ENCODE data around the gene PLOD3. TPM values are rescaled to one million over a fixed set of nuclear protein-coding genes. Genes with fewer than 3 reads are reported as not detected.
A peak's percentile ranks its signal among the peaks of the same experiment; 100 is the strongest.
"Not testable (repeated sequence)": the region's sequence is repeated elsewhere in the genome, so short reads cannot be mapped to it uniquely, and the experiment has no call there.

The PLOD3 gene
- total and polyA plus RNA-seq, 8 donors = 27.2 to 55.7 (median 38.0) TPM

DNA sequence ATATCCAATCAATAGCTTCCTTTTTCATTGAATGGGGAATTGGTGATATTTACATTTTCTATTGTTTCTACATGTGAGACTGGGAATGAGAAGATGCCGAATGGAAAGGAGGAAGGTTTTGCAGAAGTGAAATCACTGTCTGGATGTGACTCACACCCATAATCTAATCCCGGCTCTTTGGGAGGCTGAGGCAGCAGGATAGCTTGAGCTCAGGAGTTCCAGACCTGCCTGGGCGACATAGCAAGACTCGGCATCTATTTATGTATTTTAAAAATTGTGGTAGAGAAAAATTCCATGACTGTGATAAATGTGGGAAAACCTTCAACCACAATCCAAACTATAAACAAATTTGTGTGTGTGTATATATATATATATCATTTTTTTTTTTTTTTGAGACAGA is 38.4 kb upstream of the PLOD3 start:
- H3K4me1 ChIP-seq = peaks cover 0 to 5% (median 0%) of the 10 kb centered on the region in 3 donors
- H3K27ac ChIP-seq = no peak overlapping the region
- intact Hi-C loops (cut with DNase I) = no loop called here
- TF ChIP-seq, protein P1, sequence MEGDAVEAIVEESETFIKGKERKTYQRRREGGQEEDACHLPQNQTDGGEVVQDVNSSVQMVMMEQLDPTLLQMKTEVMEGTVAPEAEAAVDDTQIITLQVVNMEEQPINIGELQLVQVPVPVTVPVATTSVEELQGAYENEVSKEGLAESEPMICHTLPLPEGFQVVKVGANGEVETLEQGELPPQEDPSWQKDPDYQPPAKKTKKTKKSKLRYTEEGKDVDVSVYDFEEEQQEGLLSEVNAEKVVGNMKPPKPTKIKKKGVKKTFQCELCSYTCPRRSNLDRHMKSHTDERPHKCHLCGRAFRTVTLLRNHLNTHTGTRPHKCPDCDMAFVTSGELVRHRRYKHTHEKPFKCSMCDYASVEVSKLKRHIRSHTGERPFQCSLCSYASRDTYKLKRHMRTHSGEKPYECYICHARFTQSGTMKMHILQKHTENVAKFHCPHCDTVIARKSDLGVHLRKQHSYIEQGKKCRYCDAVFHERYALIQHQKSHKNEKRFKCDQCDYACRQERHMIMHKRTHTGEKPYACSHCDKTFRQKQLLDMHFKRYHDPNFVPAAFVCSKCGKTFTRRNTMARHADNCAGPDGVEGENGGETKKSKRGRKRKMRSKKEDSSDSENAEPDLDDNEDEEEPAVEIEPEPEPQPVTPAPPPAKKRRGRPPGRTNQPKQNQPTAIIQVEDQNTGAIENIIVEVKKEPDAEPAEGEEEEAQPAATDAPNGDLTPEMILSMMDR (IDR thresholded peaks at IDR 0.05) = no peak
- FAIRE-seq = no peak
- H3K9me3 ChIP-seq = no peaks in the 10 kb centered on the region
- ATAC-seq = no peak
- WGBS, 2 donors = 54 to 68% methylated on average over 4 of the region's 4 CpGs
- DNase-seq = no peak
- no peaks in the 10 kb centered on the region for H3K27me3 ChIP-seq
- H3K4me3 ChIP-seq = no peak overlapping the region
- H3K36me3 ChIP-seq = no peaks in the 10 kb centered on the region

DNA sequence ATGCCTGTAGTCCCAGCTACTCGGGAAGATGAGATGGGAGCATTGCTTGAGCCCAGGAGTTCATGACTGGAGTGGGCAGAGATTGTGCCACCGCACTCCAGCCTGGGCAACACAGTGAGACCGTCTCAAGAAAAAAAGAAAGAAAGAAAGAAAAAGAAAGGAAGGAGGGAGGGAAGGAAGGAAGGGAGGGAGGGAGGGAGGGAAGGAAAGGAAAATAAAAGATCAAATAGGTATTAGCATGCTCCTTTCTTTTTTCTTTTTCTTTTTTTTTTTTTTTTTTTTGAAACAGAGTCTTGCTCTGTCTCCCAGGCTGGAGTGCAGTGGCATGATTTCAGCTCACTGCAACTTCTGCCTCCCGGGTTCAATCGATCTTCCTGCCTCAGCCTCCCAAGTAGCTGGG is 35.8 kb upstream of the PLOD3 start:
- H3K27ac ChIP-seq; H3K4me3 ChIP-seq; H3K27me3 ChIP-seq; intact Hi-C loops (cut with DNase I); H3K9me3 ChIP-seq; ATAC-seq; FAIRE-seq; DNase-seq; H3K36me3 ChIP-seq: not testable (repeated sequence)
- 88 to 92% methylated on average over 5 of the region's 5 CpGs for WGBS, 2 donors
- peaks cover 0 to 13% (median 0%) of the 10 kb centered on the region in 3 donors for H3K4me1 ChIP-seq

DNA sequence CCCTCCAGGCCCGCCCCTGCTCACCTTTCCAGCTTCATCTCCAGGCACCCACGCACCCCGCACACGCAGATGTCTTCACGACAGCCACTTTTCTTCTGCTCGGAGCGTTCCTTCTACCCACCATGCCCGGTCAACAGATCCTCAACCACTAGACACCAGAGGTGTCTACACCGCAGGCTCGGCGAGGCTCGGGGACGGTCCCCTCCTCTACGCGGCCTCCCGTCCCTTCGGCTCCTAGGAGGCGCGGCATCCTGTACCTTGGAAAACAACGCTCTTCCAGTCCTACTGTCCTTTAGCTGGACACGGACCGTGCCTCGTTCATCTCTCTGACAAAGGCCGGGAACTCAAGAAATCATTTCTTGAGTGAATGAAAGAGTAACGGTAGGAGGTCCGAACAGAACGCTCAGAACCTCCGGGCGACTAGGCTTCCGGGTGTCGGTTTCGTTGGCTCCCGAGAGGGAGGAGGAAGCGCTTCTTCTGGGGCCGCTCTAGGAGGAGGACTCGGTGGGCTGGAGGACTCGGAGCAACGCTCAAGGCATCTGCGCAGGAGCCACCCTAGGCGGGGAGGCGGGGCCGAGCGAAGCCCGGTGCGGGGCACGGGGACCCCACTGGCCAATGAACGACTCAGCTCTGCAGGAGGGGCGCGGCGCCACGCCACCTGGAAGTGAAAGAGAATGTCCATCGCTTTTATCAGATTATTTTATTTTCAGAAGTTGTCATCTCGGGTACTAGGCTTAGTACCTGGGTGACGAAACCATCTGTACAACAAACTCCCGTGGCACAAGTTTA is 34.7 kb upstream of the PLOD3 start:
- ATAC-seq = peak; percentile 100
- TF ChIP-seq, protein P1 (IDR thresholded peaks at IDR 0.05) = no peak
- DNase-seq = peak; percentile 96 to 100 (median 98)
- Histone ChIP-seq H3K9me3 (no peaks in the 10 kb centered on the region), H3K27ac (peak overlapping the region; percentile 43 to 73 (median 64)), H3K4me3 (peak overlapping the region; percentile 68 to 98 (median 82)), H3K27me3 (no peaks in the 10 kb centered on the region), H3K4me1 (peaks cover 0 to 13% (median 0%) of the 10 kb centered on the region in 3 donors), H3K36me3 (no peaks in the 10 kb centered on the region)
- intact Hi-C loops (cut with DNase I) = no loop called here
- peak; percentile 91 for FAIRE-seq
- 0% methylated on average over 55 of the region's 55 CpGs for WGBS, 2 donors

DNA sequence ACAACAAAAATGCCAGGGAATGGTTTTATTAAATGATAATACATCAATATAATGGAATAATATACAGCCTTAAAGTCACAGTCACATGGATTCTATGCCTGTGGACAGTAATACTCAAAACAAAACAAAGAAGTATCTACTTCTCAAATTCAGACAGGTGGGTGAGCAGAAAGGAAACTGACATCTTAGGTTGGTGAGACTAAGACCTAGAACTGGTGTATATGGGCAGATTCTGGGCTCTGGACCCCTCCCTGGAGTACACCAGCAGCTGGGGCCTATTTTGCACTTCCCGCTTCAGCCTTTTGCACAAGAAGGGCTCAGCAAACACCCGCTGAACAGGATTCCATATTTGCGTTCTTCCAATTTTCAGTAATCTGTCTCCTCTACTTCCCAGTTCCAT is 32.9 kb upstream of the PLOD3 start:
- peaks cover 0 to 17% (median 8%) of the 10 kb centered on the region in 3 donors for H3K4me1 ChIP-seq
- no peaks in the 10 kb centered on the region for H3K9me3 ChIP-seq
- no peak overlapping the region for H3K27ac ChIP-seq
- WGBS, 2 donors = 92 to 94% methylated on average over 3 of the region's 3 CpGs
- FAIRE-seq = no peak
- H3K27me3 ChIP-seq = no peaks in the 10 kb centered on the region
- intact Hi-C loops (cut with DNase I) = no loop called here
- no peak for DNase-seq
- H3K36me3 ChIP-seq = no peaks in the 10 kb centered on the region
- TF ChIP-seq, protein P1 (IDR thresholded peaks at IDR 0.05) = no peak
- no peak overlapping the region for H3K4me3 ChIP-seq
- ATAC-seq = no peak

DNA sequence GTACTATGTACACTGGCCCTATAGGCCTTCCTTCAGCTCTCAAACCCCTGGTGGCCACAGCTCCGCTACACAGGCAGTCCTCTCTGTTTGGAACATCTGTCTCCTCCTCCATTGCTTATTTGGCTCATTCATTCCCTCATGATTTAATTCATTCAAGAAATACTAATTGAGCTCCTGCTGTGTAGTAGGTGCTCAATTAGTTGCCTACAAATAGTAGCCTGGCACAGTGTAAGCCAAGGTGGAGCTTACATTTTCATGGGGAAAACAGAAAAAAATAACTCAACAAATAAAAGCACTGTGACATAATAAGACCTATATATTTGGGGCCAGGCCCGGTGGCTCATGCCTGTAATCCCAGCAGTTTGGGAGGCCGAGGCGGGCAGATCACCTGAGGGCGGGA is 30.9 kb upstream of the PLOD3 start:
- H3K27ac ChIP-seq = no peak overlapping the region
- TF ChIP-seq, protein P1 (IDR thresholded peaks at IDR 0.05) = no peak
- FAIRE-seq (no peak), DNase-seq (no peak), ATAC-seq (no peak)
- 96 to 97% methylated on average over 5 of the region's 5 CpGs for WGBS, 2 donors
- intact Hi-C loops (cut with DNase I) = no loop called here
- no peaks in the 10 kb centered on the region for H3K27me3 ChIP-seq
- H3K9me3 ChIP-seq = no peaks in the 10 kb centered on the region
- no peak overlapping the region for H3K4me3 ChIP-seq
- no peaks in the 10 kb centered on the region for H3K36me3 ChIP-seq
- peaks cover 0 to 26% (median 9%) of the 10 kb centered on the region in 3 donors for H3K4me1 ChIP-seq
